CD4-positive, alpha-beta T cell (primary cell): Measurements from ENCODE around the gene CRIP1. TPM values are rescaled to one million over a fixed set of nuclear protein-coding genes. Genes with fewer than 3 reads are reported as not detected.

Experiments
- ATAC-seq: fragments of 200-7000 bp; cut with Tn5 transposase; one replicate; pipeline ENCODE4 v1.10.0; 2022; ENCODE audit warnings: mild to moderate bottlenecking; ENCODE audit not compliant: poor library complexity
- CTCF ChIA-PET: fragments of 350-600 bp; sonication (Branson Sonifier 250); formaldehyde crosslinking; loops from one replicate; lab custom pipeline; 2021; ENCODE audit warnings: antibody characterized with exemption, inconsistent platforms; lab: Charles Lee
- POLR2A ChIA-PET: fragments of 350-600 bp; sonication (Branson Sonifier 250); formaldehyde crosslinking; loops from one replicate; lab custom pipeline; 2021; ENCODE audit warnings: antibody characterized with exemption, inconsistent platforms; lab: Charles Lee
- DNase-seq, 14 experiments: peaks; one replicate each; pipeline ENCODE4 v3.0.0-alpha.2; 2013 to 2020; ENCODE audit warnings: mixed read lengths in 2 of 14
- H3K27ac ChIP-seq, 2 donors: one replicate each; pipeline versions ENCODE4 v1.5.1 to v1.7.0; 2013; ENCODE audit warnings: low read length in 2 of 2, low read depth in 1 of 2, mild to moderate bottlenecking in 1 of 2
- H3K27me3 ChIP-seq, 2 experiments: 1 replicate in 1 of 2; 2 replicates in 1 of 2; pipeline versions ENCODE4 v1.6.1 to v1.7.0; 2013; ENCODE audit warnings: low read length in 2 of 2, control low read depth in 1 of 2, mild to moderate bottlenecking in 1 of 2, moderate library complexity in 1 of 2; ENCODE audit not compliant: insufficient read depth in 2 of 2, control insufficient read depth in 1 of 2
- H3K36me3 ChIP-seq: one replicate; pipeline ENCODE4 v1.6.1; 2013; ENCODE audit warnings: low read length, control low read depth; ENCODE audit not compliant: insufficient read depth
- H3K4me1 ChIP-seq: one replicate; pipeline ENCODE4 v1.6.1; 2013; ENCODE audit warnings: low read length, control low read depth; ENCODE audit not compliant: insufficient read depth
- H3K4me3 ChIP-seq: one replicate; pipeline ENCODE4 v1.5.1; 2013; ENCODE audit warnings: mild to moderate bottlenecking, low read length, moderate library complexity
- H3K9me3 ChIP-seq, 2 experiments: 1 replicate in 1 of 2; 2 replicates in 1 of 2; pipeline versions ENCODE4 v1.6.1 to v1.7.0; 2013; ENCODE audit warnings: low read length in 2 of 2, mild to moderate bottlenecking in 2 of 2, control low read depth in 1 of 2, moderate library complexity in 1 of 2; ENCODE audit not compliant: control insufficient read depth in 1 of 2, insufficient read depth in 1 of 2
- H3K27ac Mint-ChIP-seq: one replicate; pipeline ENCODE4 v1.8.0; 2020; ENCODE audit warnings: mixed read lengths
- H3K27me3 Mint-ChIP-seq: one replicate; pipeline ENCODE4 v1.8.0; 2021; ENCODE audit warnings: mixed read lengths
- H3K36me3 Mint-ChIP-seq: one replicate; pipeline ENCODE4 v1.8.0; 2021; ENCODE audit warnings: low read depth, mixed read lengths
- H3K4me1 Mint-ChIP-seq: one replicate; pipeline ENCODE4 v1.8.0; 2021; ENCODE audit warnings: low read depth, mixed read lengths
- H3K4me3 Mint-ChIP-seq: one replicate; pipeline ENCODE4 v1.8.0; 2020; ENCODE audit warnings: mild to moderate bottlenecking, mixed read lengths
- H3K9me3 Mint-ChIP-seq: one replicate; pipeline ENCODE4 v1.8.0; 2020; ENCODE audit warnings: mixed read lengths
- CTCF ChIP-seq: fragments of 200-600 bp; IDR thresholded peaks from one replicate; pipeline ENCODE4 v1.8.0; 2022; ENCODE audit warnings: antibody characterized with exemption, mild to moderate bottlenecking
- intact Hi-C, 2 experiments: fragments of 100-400 bp; cut with DNase I in 1 of 2; cut with micrococcal nuclease in 1 of 2; formaldehyde crosslinking; loops; one replicate each; pipeline versions ENCODE4 v1.15.1 to v1.9.0; 2023 to 2025; cut with DNase I, micrococcal nuclease
- total RNA-seq, 174 experiments: library from RNA in 2 of 174; stranded (reverse) in 2 of 174; gene quantifications; one replicate each; pipeline ENCODE4 v1.2.3 and lab custom pipeline; 2021 to 2026

Gene CRIP1
- total RNA-seq, 2 experiments from 2014 or later, result 250 to 258 TPM

- peaks cover 89% of the 10 kb centered on the region for H3K4me1 ChIP-seq
- H3K4me1 Mint-ChIP-seq, result peaks cover 54% of the 10 kb centered on the region
- peak overlapping the region; percentile 89 for H3K4me3 Mint-ChIP-seq
- no peaks in the 10 kb centered on the region for H3K27me3 ChIP-seq
- peak overlapping the region; percentile 61 for H3K4me3 ChIP-seq
- H3K27me3 Mint-ChIP-seq, result no peaks in the 10 kb centered on the region
- peaks cover 0 to 10% of the 10 kb centered on the region in 2 experiments for H3K9me3 ChIP-seq
- no peak for TF ChIP-seq CTCF
- no peaks in the 10 kb centered on the region for H3K36me3 ChIP-seq
- CTCF ChIA-PET, result interaction anchor here (3.1 kb wide), 1 partner anchor 9 kb away, joined by 155 read pairs; the partner anchor contains the start of gene TEDC1
- intact Hi-C loops, result loop anchor here in 1 of 2 experiments (1.0 kb wide), 1 partner anchor 8 kb away; no protein-coding TSS in a partner anchor
- ATAC-seq, result no peak
- peak in 1 of 14 experiments; percentile 24 for DNase-seq
- peak overlapping the region; percentile 97 for H3K27ac Mint-ChIP-seq
- POLR2A ChIA-PET, result interaction anchor here (1.0 to 7.7 kb wide), 5 partner anchors 8 to 462 kb away, joined by 3 to 154 read pairs (median 3); partner anchors contain the start of genes CDCA4 and TEDC1
- H3K27ac ChIP-seq, result peak overlapping the region; percentile 100
- peaks cover 10% of the 10 kb centered on the region for H3K36me3 Mint-ChIP-seq
- H3K9me3 Mint-ChIP-seq, result no peaks in the 10 kb centered on the region
Measured at GRCh38 chr14:105482486-105483110, 4.1 kb upstream of the CRIP1 start.

GRCh38 chr14:105483300-105484068, 3.2 kb upstream of the CRIP1 start:
- peak overlapping the region; percentile 100 for H3K27ac ChIP-seq
- no peaks in the 10 kb centered on the region for H3K9me3 Mint-ChIP-seq
- peaks cover 57% of the 10 kb centered on the region for H3K4me1 Mint-ChIP-seq
- H3K36me3 Mint-ChIP-seq, result peaks cover 10% of the 10 kb centered on the region
- intact Hi-C loops, result no loop called here
- peak in 4 of 14 experiments; percentile 9 to 45 (median 20) for DNase-seq
- H3K36me3 ChIP-seq, result peaks cover 2% of the 10 kb centered on the region
- ATAC-seq, result no peak
- peaks cover 90% of the 10 kb centered on the region for H3K4me1 ChIP-seq
- H3K9me3 ChIP-seq, result peaks cover 0 to 6% of the 10 kb centered on the region in 2 experiments
- TF ChIP-seq CTCF, result no peak
- ChIA-PET POLR2A (no interaction called here), CTCF (no interaction called here)
- peak overlapping the region; percentile 97 for H3K27ac Mint-ChIP-seq
- H3K4me3 ChIP-seq, result no peak overlapping the region
- no peaks in the 10 kb centered on the region for H3K27me3 ChIP-seq
- no peak overlapping the region for H3K4me3 Mint-ChIP-seq
- no peaks in the 10 kb centered on the region for H3K27me3 Mint-ChIP-seq

DNA sequence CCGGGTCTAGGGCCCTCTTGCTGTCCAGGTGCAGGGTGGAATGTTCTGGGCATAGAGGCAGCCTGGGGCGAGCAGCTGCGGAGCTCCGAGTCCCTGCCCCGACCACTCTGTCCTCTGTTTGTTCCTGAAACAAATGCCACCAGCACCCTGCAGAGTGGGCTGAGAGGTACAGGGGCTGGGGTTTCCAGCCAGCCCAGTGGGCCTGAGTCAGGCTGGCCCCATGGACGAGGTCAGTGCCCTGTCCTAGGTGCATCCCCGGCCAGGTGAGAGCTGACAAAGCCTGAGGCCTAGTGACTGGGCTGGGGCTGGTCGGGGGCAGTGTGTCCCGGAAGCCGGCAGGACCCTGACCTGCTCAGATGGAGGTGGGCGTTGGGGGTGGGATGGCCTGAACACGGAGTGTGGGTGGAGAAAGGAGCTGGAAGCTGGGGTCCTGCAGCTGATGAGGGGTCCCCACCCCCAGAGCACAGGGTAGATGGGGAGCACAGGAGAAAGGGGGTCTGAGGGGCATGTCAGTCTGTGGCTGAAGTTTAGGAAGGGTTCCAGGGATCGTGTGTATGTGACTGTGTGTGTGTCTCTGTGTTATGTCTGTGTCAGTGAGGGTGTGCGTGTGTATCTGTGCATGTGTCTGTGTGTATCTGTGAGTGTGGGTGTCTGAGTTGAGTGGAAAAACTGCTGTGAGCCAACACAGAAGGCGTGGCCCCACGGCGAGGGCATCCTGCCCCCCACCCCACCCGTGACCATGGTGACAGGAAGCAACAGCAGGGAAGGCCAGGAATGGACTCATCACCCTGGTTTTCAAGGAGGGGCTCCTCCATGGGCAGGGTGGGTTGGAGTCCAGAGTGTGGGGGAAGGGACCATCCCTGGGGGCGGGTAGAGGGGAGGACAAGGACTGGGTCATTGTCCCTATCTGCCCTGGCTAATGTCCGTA, 2.4 kb upstream of the CRIP1 start:
- DNase-seq (peak; percentile 48 to 87 (median 68)), ATAC-seq (peak; percentile 15)
- ChIA-PET CTCF (no interaction called here), POLR2A (no interaction called here)
- Mint-ChIP-seq H3K36me3 (peaks cover 10% of the 10 kb centered on the region), H3K27me3 (no peaks in the 10 kb centered on the region), H3K9me3 (no peaks in the 10 kb centered on the region), H3K4me3 (peak overlapping the region; percentile 85), H3K4me1 (peaks cover 60% of the 10 kb centered on the region), H3K27ac (peak overlapping the region; percentile 97)
- H3K4me1 ChIP-seq, result peaks cover 93% of the 10 kb centered on the region
- H3K27me3 ChIP-seq, result no peaks in the 10 kb centered on the region
- peaks cover 0 to 6% of the 10 kb centered on the region in 2 experiments for H3K9me3 ChIP-seq
- peak overlapping the region; percentile 100 for H3K27ac ChIP-seq
- H3K36me3 ChIP-seq, result peaks cover 10% of the 10 kb centered on the region
- H3K4me3 ChIP-seq, result no peak overlapping the region
- no peak for TF ChIP-seq CTCF
- intact Hi-C loops, result no loop called here
